ENCODE measurements around the gene APC2.

The APC2 gene

DNA sequence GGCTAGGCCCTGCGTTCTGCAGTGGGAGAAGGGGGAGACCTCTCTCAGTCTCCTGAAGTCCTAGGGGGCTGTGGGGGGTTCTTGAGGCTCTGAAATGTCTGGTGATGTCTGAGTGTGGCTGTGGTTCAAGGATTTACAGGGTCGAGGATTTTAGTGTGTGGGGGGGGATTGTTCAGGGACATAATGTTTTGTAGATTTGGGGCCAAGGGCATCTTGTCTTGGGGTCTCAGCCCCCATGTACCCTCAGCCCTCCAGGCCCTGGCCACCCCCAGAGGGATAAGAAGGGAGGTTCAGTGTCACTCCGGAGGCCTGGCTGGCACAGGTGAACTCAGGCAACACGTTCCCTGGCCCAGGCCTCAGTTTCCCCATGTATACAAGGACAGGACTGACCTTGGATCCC, 2.4 kb upstream of the APC2 start:
- no peak for DNase-seq

GRCh38 chr19:1447944-1448343, 2.0 kb upstream of the APC2 start:
- no peak for DNase-seq

GRCh38 chr19:1450735-1451731, 1.1 kb downstream of the APC2 start:
- no peak for DNase-seq

GRCh38 chr19:1451916-1452801, 2.2 kb downstream of the APC2 start:
- DNase-seq, result no peak

- DNase-seq, result no peak
These were observed 3.0 kb downstream of the APC2 start for GRCh38 chr19:1452802-1453524.

DNA sequence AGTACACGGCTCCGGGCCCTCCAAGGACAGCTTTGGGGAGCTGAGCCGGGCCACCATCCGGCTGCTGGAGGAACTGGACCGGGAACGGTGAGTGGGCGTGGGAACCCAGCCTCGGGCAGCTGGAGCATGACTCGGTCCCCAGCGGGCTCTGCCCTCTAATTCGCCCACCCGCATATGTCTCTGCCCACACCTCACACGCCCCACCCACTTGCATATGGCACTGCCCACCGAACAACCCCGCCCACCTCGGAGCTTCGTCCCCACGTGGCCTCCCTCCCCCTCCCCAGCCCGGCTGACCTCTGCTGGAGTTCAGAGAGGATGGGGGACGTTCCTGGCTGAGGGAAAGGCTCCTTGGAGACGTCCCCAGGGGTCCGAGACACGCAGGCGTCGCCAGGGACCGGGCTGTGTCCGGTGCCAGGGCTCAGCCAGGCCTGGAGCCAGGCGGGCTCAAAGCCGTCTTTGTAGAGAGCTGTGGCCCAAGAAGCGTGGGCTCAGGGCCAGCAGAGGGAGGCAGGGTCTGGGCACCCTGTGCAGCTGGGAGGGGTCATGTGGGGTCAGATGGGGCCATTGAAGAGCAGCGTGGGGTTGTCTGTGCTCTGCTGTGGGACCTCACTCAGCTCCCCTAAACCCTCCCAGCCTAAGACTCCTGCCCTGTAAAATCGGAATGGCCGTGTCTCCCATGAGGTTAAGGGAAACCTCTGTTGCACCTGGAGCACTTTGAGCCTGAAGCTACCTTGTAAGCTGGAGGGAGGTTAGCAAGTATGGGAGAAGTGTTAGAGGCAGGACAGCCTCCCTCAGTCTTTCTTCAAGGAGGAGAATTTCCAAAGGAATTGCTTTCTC, 3.8 kb downstream of the APC2 start:
- DNase-seq, result no peak

- DNase-seq, result no peak
These were observed 5.0 kb downstream of the APC2 start for GRCh38 chr19:1455002-1455335.

- DNase-seq, result no peak
These were observed 5.6 kb downstream of the APC2 start for GRCh38 chr19:1455336-1456120.

GRCh38 chr19:1456121-1456900, 6.4 kb downstream of the APC2 start:
- no peak for DNase-seq

DNA sequence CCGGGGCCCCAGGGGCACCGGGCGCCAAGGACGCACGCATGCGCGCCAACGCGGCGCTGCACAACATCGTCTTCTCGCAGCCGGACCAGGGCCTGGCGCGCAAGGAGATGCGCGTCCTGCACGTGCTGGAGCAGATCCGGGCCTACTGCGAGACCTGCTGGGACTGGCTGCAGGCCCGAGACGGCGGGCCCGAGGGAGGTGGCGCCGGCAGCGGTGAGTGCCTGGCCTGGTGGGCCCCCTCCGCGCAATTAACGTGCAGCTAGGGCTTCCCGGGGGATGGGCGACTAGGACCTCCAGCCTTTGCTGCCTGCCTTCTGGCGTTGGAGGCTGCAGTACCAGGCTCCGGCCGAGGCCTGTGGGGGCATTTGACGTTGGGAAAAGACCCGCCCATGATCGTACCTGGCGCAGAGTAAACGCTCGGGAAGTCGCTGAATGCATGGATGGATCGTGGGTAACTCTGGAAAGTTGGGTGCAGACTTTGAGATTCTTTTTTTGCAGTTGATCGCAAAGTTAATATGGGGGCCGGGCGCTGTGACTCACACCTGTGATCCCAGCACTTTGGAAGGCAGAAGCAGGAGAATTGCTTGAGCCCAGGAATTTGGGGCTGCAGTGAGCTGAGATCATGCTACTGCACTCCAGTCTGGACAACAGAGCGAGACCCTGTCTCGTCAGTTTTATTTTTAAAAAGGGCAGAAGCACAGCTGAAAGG, 7.3 kb downstream of the APC2 start:
- DNase-seq, result no peak

DNA sequence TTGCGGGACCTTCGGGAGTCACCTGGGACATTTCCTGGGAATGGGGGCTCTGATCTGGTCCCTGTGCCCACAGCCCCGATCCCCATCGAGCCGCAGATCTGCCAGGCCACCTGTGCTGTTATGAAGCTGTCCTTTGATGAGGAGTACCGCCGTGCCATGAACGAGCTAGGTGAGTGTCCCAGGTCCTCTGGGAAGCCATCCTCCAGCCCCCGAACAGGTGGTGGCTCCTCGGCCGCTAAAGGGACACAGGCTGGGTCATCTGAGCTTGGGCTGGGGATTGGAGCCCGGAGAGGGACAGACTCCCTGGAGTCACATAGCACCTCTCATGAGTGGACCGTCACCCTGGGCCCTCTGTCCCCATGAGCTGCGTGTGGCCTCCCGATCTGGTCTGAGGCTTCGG, 8.0 kb downstream of the APC2 start:
- no peak for DNase-seq

- no peak for DNase-seq
These were observed 9.6 kb downstream of the APC2 start for GRCh38 chr19:1459479-1459878.

GRCh38 chr19:1460033-1460995, 10.4 kb downstream of the APC2 start:
- no peak for DNase-seq

DNA sequence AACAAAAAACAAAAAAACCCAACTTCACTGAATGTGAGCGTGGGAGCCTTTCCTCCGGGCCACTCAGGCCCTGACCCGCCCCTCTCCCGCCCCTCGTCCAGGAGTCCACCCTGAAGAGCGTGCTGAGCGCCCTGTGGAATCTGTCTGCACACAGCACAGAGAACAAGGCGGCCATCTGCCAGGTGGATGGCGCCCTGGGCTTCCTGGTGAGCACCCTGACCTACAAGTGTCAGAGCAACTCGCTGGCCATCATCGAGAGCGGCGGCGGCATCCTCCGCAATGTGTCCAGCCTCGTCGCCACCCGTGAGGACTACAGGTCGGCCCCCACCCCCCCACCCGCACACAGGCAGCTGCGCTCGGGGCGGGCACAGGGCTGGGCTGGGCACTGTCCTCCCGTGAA, 11.9 kb downstream of the APC2 start:
- DNase-seq, result no peak

DNA sequence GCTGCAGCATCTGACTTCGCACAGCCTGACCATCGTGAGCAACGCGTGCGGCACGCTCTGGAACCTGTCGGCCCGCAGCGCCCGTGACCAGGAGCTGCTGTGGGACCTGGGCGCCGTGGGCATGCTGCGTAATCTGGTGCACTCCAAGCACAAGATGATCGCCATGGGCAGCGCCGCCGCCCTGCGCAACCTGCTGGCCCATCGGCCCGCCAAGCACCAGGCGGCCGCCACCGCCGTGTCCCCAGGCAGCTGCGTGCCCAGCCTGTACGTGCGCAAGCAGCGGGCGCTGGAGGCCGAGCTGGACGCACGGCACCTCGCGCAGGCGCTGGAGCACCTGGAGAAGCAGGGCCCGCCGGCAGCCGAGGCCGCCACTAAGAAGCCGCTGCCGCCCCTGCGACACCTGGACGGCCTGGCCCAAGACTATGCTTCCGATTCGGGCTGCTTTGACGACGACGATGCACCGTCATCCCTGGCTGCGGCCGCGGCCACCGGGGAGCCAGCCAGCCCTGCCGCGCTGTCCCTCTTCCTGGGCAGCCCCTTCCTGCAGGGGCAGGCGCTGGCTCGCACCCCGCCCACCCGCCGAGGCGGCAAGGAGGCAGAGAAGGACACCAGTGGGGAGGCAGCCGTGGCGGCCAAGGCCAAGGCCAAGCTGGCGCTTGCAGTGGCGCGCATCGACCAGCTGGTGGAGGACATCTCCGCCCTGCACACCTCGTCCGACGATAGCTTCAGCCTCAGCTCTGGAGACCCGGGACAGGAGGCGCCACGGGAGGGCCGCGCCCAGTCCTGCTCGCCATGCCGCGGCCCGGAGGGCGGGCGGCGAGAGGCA, 15.5 kb downstream of the APC2 start:
- DNase-seq, result no peak

- DNase-seq, result no peak
These were observed 16.1 kb downstream of the APC2 start for GRCh38 chr19:1466018-1466460.

- no peak for DNase-seq
These were observed 16.7 kb downstream of the APC2 start for GRCh38 chr19:1466461-1467214.

All from NCI-H1092 treated with DMSO at 0.1 percent for 48 hours (cell line).